ENCODE measurements around the gene RBMS1. TPM values are rescaled to one million over a fixed set of nuclear protein-coding genes. Genes with fewer than 3 reads are reported as not detected.

The RBMS1 gene
- total and polyA plus RNA-seq, 4 donors = 7.9 to 23.5 (median 15.5) TPM

- WGBS = 77% methylated on average over 2 of the region's 2 CpGs
- no peak overlapping the region for H3K4me3 ChIP-seq (ENCODE audit: low read depth in 1 of 3, low read length in 3 of 3)
- H3K27ac ChIP-seq (ENCODE audit: low read depth in 1 of 2, low read length in 2 of 2) = no peak overlapping the region
Measured at GRCh38 chr2:160411955-160412354, 81.7 kb downstream of the RBMS1 start.

More at GRCh38 chr2:160411955-160412354, 81.7 kb downstream of the RBMS1 start:
- TF ChIP-seq FOXA1 (IDR thresholded peaks at IDR 0.05) = no peak
- TF ChIP-seq, protein P1, sequence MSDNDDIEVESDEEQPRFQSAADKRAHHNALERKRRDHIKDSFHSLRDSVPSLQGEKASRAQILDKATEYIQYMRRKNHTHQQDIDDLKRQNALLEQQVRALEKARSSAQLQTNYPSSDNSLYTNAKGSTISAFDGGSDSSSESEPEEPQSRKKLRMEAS (IDR thresholded peaks at IDR 0.05) = no peak
- no peak for TF ChIP-seq FOXA2 (IDR thresholded peaks at IDR 0.05)
- TF ChIP-seq, protein P2, sequence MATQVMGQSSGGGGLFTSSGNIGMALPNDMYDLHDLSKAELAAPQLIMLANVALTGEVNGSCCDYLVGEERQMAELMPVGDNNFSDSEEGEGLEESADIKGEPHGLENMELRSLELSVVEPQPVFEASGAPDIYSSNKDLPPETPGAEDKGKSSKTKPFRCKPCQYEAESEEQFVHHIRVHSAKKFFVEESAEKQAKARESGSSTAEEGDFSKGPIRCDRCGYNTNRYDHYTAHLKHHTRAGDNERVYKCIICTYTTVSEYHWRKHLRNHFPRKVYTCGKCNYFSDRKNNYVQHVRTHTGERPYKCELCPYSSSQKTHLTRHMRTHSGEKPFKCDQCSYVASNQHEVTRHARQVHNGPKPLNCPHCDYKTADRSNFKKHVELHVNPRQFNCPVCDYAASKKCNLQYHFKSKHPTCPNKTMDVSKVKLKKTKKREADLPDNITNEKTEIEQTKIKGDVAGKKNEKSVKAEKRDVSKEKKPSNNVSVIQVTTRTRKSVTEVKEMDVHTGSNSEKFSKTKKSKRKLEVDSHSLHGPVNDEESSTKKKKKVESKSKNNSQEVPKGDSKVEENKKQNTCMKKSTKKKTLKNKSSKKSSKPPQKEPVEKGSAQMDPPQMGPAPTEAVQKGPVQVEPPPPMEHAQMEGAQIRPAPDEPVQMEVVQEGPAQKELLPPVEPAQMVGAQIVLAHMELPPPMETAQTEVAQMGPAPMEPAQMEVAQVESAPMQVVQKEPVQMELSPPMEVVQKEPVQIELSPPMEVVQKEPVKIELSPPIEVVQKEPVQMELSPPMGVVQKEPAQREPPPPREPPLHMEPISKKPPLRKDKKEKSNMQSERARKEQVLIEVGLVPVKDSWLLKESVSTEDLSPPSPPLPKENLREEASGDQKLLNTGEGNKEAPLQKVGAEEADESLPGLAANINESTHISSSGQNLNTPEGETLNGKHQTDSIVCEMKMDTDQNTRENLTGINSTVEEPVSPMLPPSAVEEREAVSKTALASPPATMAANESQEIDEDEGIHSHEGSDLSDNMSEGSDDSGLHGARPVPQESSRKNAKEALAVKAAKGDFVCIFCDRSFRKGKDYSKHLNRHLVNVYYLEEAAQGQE (IDR thresholded peaks at IDR 0.05) = no peak
- no peak for TF ChIP-seq GABPA (IDR thresholded peaks at IDR 0.05 in 1 of 2, conservative IDR thresholded peaks at IDR 0.05 in 1 of 2)
- TF ChIP-seq TAF1 (conservative IDR thresholded peaks at IDR 0.05) = no peak
- no peak for TF ChIP-seq ZBTB33 (IDR thresholded peaks at IDR 0.05)
- no peak for TF ChIP-seq EGR1 (IDR thresholded peaks at IDR 0.05; ENCODE audit: low read depth in 2 of 2)
- no peak for TF ChIP-seq HNF4A (conservative IDR thresholded peaks at IDR 0.05)
- TF ChIP-seq RAD21 (IDR thresholded peaks at IDR 0.05) = no peak
- TF ChIP-seq HNF4G (IDR thresholded peaks at IDR 0.05) = no peak
- TF ChIP-seq RXRA (IDR thresholded peaks at IDR 0.05) = no peak
- TF ChIP-seq, protein P3, sequence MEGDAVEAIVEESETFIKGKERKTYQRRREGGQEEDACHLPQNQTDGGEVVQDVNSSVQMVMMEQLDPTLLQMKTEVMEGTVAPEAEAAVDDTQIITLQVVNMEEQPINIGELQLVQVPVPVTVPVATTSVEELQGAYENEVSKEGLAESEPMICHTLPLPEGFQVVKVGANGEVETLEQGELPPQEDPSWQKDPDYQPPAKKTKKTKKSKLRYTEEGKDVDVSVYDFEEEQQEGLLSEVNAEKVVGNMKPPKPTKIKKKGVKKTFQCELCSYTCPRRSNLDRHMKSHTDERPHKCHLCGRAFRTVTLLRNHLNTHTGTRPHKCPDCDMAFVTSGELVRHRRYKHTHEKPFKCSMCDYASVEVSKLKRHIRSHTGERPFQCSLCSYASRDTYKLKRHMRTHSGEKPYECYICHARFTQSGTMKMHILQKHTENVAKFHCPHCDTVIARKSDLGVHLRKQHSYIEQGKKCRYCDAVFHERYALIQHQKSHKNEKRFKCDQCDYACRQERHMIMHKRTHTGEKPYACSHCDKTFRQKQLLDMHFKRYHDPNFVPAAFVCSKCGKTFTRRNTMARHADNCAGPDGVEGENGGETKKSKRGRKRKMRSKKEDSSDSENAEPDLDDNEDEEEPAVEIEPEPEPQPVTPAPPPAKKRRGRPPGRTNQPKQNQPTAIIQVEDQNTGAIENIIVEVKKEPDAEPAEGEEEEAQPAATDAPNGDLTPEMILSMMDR (IDR thresholded peaks at IDR 0.05; ENCODE audit: low read depth, low read length, missing input control) = no peak
- TF ChIP-seq NR2F2 (IDR thresholded peaks at IDR 0.05) = no peak
- TF ChIP-seq, protein P4, sequence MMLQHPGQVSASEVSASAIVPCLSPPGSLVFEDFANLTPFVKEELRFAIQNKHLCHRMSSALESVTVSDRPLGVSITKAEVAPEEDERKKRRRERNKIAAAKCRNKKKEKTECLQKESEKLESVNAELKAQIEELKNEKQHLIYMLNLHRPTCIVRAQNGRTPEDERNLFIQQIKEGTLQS (IDR thresholded peaks at IDR 0.05) = no peak
- no peak for TF ChIP-seq YY1 (IDR thresholded peaks at IDR 0.05)
- no peak for TF ChIP-seq SP1 (IDR thresholded peaks at IDR 0.05)
- H3K4me1 ChIP-seq (ENCODE audit: control insufficient read depth in 4 of 4, insufficient read depth in 4 of 4, low read length in 3 of 4) = peaks cover 0 to 7% (median 0%) of the 10 kb centered on the region in 4 donors
- H3K9me3 ChIP-seq (ENCODE audit: control insufficient read depth in 4 of 4, low read length in 3 of 4) = no peaks in the 10 kb centered on the region
- H3K9ac ChIP-seq (ENCODE audit: low read depth in 1 of 2, low read length in 2 of 2) = peak overlapping the region in 1 of 2 donors; percentile 13
- H3K27me3 ChIP-seq (ENCODE audit: control insufficient read depth in 4 of 4, insufficient read depth in 4 of 4, low read length in 3 of 4) = no peaks in the 10 kb centered on the region
- H3K36me3 ChIP-seq (ENCODE audit: control insufficient read depth in 4 of 4, insufficient read depth in 3 of 4, low read depth in 1 of 4, low read length in 3 of 4) = no peaks in the 10 kb centered on the region
- DNase-seq (ENCODE audit: low spot score) = no peak
